Fibroblast of lung (primary cell): ENCODE data around the gene SRGAP2C.
"Not testable (repeated sequence)": the region's sequence is repeated elsewhere in the genome, so short reads cannot be mapped to it uniquely, and the experiment has no call there.

Source experiments
- CTCF ChIP-seq, 2 donors: IDR thresholded peaks in 1 of 2; conservative IDR thresholded peaks in 1 of 2; 1 replicate in 1 of 2; 2 replicates in 1 of 2; pipeline ENCODE4 v1.5.1; 2011 to 2012; ENCODE audit warnings: low read length in 2 of 2, control low read depth in 1 of 2, inconsistent platforms in 1 of 2, low read depth in 1 of 2, mild to moderate bottlenecking in 1 of 2
- EZH2 ChIP-seq: IDR thresholded peaks from 2 replicates; pipeline ENCODE4 v1.5.1; 2012; ENCODE audit warnings: low read length, control low read depth, mild to moderate bottlenecking; ENCODE audit errors: missing control alignments

- not testable (repeated sequence) for TF ChIP-seq CTCF (conservative IDR thresholded peaks at IDR 0.05 in 1 of 2, IDR thresholded peaks at IDR 0.05 in 1 of 2; ENCODE audit: low read depth in 1 of 2, low read length in 2 of 2); EZH2
These were observed 211.0 kb downstream of the SRGAP2C start for GRCh38 chr1:121395718-121396201.
